HG03469 (cell line): ENCODE data around the gene KIRREL1.
A peak's percentile ranks its signal among the peaks of the same experiment; 100 is the strongest.

Source experiments
- ATAC-seq: cut with Tn5 transposase; IDR thresholded peaks from one replicate; pipeline ENCODE4 v1.9.1; 2021; ENCODE audit warnings: mild to moderate bottlenecking, moderate library complexity, moderate number of reproducible peaks; ENCODE audit not compliant: unreplicated experiment

Gene KIRREL1

GRCh38 chr1:158101927-158102326 is 108.5 kb downstream of the KIRREL1 start:
- ATAC-seq = no peak

GRCh38 chr1:158102881-158103674 is 109.6 kb downstream of the KIRREL1 start:
- no peak for ATAC-seq

- no peak for ATAC-seq
Observed at GRCh38 chr1:158103861-158104522, 110.5 kb downstream of the KIRREL1 start.

GRCh38 chr1:158104891-158105290 is 111.4 kb downstream of the KIRREL1 start:
- ATAC-seq = no peak

GRCh38 chr1:158105352-158106095 is 112.1 kb downstream of the KIRREL1 start:
- no peak for ATAC-seq

GRCh38 chr1:158107916-158108315 is 114.5 kb downstream of the KIRREL1 start:
- ATAC-seq = no peak

GRCh38 chr1:158112994-158113758 is 119.7 kb downstream of the KIRREL1 start:
- no peak for ATAC-seq

GRCh38 chr1:158113759-158114127 is 120.3 kb downstream of the KIRREL1 start:
- ATAC-seq = no peak

- no peak for ATAC-seq
Observed at GRCh38 chr1:158115126-158115525, 121.7 kb downstream of the KIRREL1 start.

- ATAC-seq = no peak
Observed at GRCh38 chr1:158116311-158117167, 123.1 kb downstream of the KIRREL1 start.

- no peak for ATAC-seq
Observed at GRCh38 chr1:158117854-158118704, 124.6 kb downstream of the KIRREL1 start.

GRCh38 chr1:158118713-158119402 is 125.4 kb downstream of the KIRREL1 start:
- ATAC-seq = no peak

GRCh38 chr1:158119976-158120653 is 126.7 kb downstream of the KIRREL1 start:
- no peak for ATAC-seq

- ATAC-seq = no peak
Observed at GRCh38 chr1:158121604-158122254, 128.3 kb downstream of the KIRREL1 start.

- ATAC-seq = no peak
Observed at GRCh38 chr1:158122833-158123388, 129.5 kb downstream of the KIRREL1 start.

- ATAC-seq = no peak
Observed at GRCh38 chr1:158124034-158124433, 130.6 kb downstream of the KIRREL1 start.

GRCh38 chr1:158124999-158125398 is 131.6 kb downstream of the KIRREL1 start:
- ATAC-seq = peak; percentile 82
